HG03457 (cell line): Measurements from ENCODE around the gene HS6ST3.

ENCODE experiments used
- ATAC-seq: cut with Tn5 transposase; IDR thresholded peaks from one replicate; pipeline ENCODE4 v1.9.1; 2021; ENCODE audit warnings: moderate number of reproducible peaks; ENCODE audit not compliant: unreplicated experiment

The HS6ST3 gene

DNA sequence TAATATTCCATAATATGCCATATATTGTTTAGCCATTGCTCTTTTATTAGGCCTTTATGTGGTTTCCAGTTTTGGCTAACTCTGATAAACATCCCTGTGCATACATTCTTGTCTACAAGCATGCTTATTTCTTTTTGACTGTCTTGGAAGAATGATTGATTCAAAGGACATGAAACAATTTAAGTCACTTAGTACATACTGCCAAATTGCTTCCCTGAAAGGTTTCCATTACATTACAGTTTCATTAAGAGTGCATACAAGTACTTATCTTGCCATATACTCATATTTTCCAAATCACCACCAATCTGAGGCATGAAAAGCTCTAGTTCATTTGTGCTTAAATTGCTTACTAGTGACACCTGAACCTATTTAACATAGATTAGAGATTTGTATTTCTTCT lies 790.5 kb downstream of the HS6ST3 start:
- ATAC-seq: no peak
